ENCODE measurements around the gene PTPRG.

The PTPRG gene

GRCh38 chr3:61668317-61668864, 107.0 kb downstream of the PTPRG start:
- H3K27ac ChIP-seq (ENCODE audit: low read depth, low read length) = no peak overlapping the region
- H3K36me3 ChIP-seq (ENCODE audit: control insufficient read depth, insufficient read depth, low read length) = no peaks in the 10 kb centered on the region
- H3K27me3 ChIP-seq (ENCODE audit: control insufficient read depth, insufficient read depth, low read length) = no peaks in the 10 kb centered on the region
- H3K9ac ChIP-seq (ENCODE audit: low read length) = no peak overlapping the region
- H3K4me3 ChIP-seq (ENCODE audit: low read depth, low read length) = no peak overlapping the region
- H3K4me1 ChIP-seq (ENCODE audit: control insufficient read depth, insufficient read depth, low read length) = peaks cover 34% of the 10 kb centered on the region
- H3K9me3 ChIP-seq (ENCODE audit: control insufficient read depth, insufficient read depth, low read depth, low read length) = peaks cover 7% of the 10 kb centered on the region; the same call in 1 of the 2 replicates

- Histone ChIP-seq H3K4me1 (ENCODE audit: control insufficient read depth, insufficient read depth, low read length) (peaks cover 26% of the 10 kb centered on the region), H3K27me3 (ENCODE audit: control insufficient read depth, insufficient read depth, low read length) (no peaks in the 10 kb centered on the region)
These were observed 107.8 kb downstream of the PTPRG start for GRCh38 chr3:61669203-61669602.

GRCh38 chr3:61669668-61670299, 108.4 kb downstream of the PTPRG start:
- no peaks in the 10 kb centered on the region for H3K36me3 ChIP-seq (ENCODE audit: control insufficient read depth, insufficient read depth, low read length)
- H3K27ac ChIP-seq (ENCODE audit: low read depth, low read length) = no peak overlapping the region
- no peaks in the 10 kb centered on the region for H3K27me3 ChIP-seq (ENCODE audit: control insufficient read depth, insufficient read depth, low read length)
- peaks cover 7% of the 10 kb centered on the region; the same call in 1 of the 2 replicates for H3K9me3 ChIP-seq (ENCODE audit: control insufficient read depth, insufficient read depth, low read depth, low read length)
- no peak overlapping the region for H3K9ac ChIP-seq (ENCODE audit: low read length)
- peaks cover 23% of the 10 kb centered on the region for H3K4me1 ChIP-seq (ENCODE audit: control insufficient read depth, insufficient read depth, low read length)
- no peak overlapping the region for H3K4me3 ChIP-seq (ENCODE audit: low read depth, low read length)

More at GRCh38 chr3:61669203-61669602, 107.8 kb downstream of the PTPRG start:
- H3K36me3 ChIP-seq (ENCODE audit: control insufficient read depth, insufficient read depth, low read length) = no peaks in the 10 kb centered on the region
- H3K9me3 ChIP-seq (ENCODE audit: control insufficient read depth, insufficient read depth, low read depth, low read length) = peaks cover 7% of the 10 kb centered on the region; the same call in 1 of the 2 replicates
- H3K4me3 ChIP-seq (ENCODE audit: low read depth, low read length) = no peak overlapping the region
- H3K9ac ChIP-seq (ENCODE audit: low read length) = no peak overlapping the region
- no peak overlapping the region for H3K27ac ChIP-seq (ENCODE audit: low read depth, low read length)

- Histone ChIP-seq H3K27ac (ENCODE audit: low read depth, low read length) (no peak overlapping the region), H3K9ac (ENCODE audit: low read length) (no peak overlapping the region), H3K4me3 (ENCODE audit: low read depth, low read length) (no peak overlapping the region), H3K27me3 (ENCODE audit: control insufficient read depth, insufficient read depth, low read length) (no peaks in the 10 kb centered on the region), H3K9me3 (ENCODE audit: control insufficient read depth, insufficient read depth, low read depth, low read length) (peaks cover 7% of the 10 kb centered on the region; the same call in 1 of the 2 replicates), H3K36me3 (ENCODE audit: control insufficient read depth, insufficient read depth, low read length) (no peaks in the 10 kb centered on the region), H3K4me1 (ENCODE audit: control insufficient read depth, insufficient read depth, low read length) (peaks cover 28% of the 10 kb centered on the region)
These were observed 112.3 kb downstream of the PTPRG start for GRCh38 chr3:61673651-61674050.

GRCh38 chr3:61674596-61674995, 113.2 kb downstream of the PTPRG start:
- Histone ChIP-seq H3K4me3 (ENCODE audit: low read depth, low read length) (no peak overlapping the region), H3K9ac (ENCODE audit: low read length) (no peak overlapping the region)

GRCh38 chr3:61679026-61679425, 117.7 kb downstream of the PTPRG start:
- Histone ChIP-seq H3K9ac (ENCODE audit: low read length) (no peak overlapping the region), H3K4me1 (ENCODE audit: control insufficient read depth, insufficient read depth, low read length) (peaks cover 61% of the 10 kb centered on the region), H3K36me3 (ENCODE audit: control insufficient read depth, insufficient read depth, low read length) (no peaks in the 10 kb centered on the region), H3K9me3 (ENCODE audit: control insufficient read depth, insufficient read depth, low read depth, low read length) (no peaks in the 10 kb centered on the region), H3K4me3 (ENCODE audit: low read depth, low read length) (no peak overlapping the region), H3K27ac (ENCODE audit: low read depth, low read length) (no peak overlapping the region), H3K27me3 (ENCODE audit: control insufficient read depth, insufficient read depth, low read length) (no peaks in the 10 kb centered on the region)

More at GRCh38 chr3:61674596-61674995, 113.2 kb downstream of the PTPRG start:
- peak overlapping the region; percentile 27; the same call in 1 of the 2 replicates for H3K27ac ChIP-seq (ENCODE audit: low read depth, low read length)
- H3K36me3 ChIP-seq (ENCODE audit: control insufficient read depth, insufficient read depth, low read length) = no peaks in the 10 kb centered on the region
- peaks cover 7% of the 10 kb centered on the region; the same call in 1 of the 2 replicates for H3K9me3 ChIP-seq (ENCODE audit: control insufficient read depth, insufficient read depth, low read depth, low read length)
- H3K4me1 ChIP-seq (ENCODE audit: control insufficient read depth, insufficient read depth, low read length) = peaks cover 31% of the 10 kb centered on the region
- H3K27me3 ChIP-seq (ENCODE audit: control insufficient read depth, insufficient read depth, low read length) = no peaks in the 10 kb centered on the region

- H3K4me3 ChIP-seq (ENCODE audit: low read depth, low read length) = no peak overlapping the region
- no peaks in the 10 kb centered on the region for H3K9me3 ChIP-seq (ENCODE audit: control insufficient read depth, insufficient read depth, low read depth, low read length)
- no peak overlapping the region for H3K9ac ChIP-seq (ENCODE audit: low read length)
- H3K27ac ChIP-seq (ENCODE audit: low read depth, low read length) = no peak overlapping the region
- no peaks in the 10 kb centered on the region for H3K27me3 ChIP-seq (ENCODE audit: control insufficient read depth, insufficient read depth, low read length)
- peaks cover 77% of the 10 kb centered on the region for H3K4me1 ChIP-seq (ENCODE audit: control insufficient read depth, insufficient read depth, low read length)
- H3K36me3 ChIP-seq (ENCODE audit: control insufficient read depth, insufficient read depth, low read length) = no peaks in the 10 kb centered on the region
These were observed 119.2 kb downstream of the PTPRG start for GRCh38 chr3:61680617-61681016.

GRCh38 chr3:61681636-61682035, 120.3 kb downstream of the PTPRG start:
- no peak overlapping the region for H3K4me3 ChIP-seq (ENCODE audit: low read depth, low read length)
- no peak overlapping the region for H3K27ac ChIP-seq (ENCODE audit: low read depth, low read length)
- no peaks in the 10 kb centered on the region for H3K9me3 ChIP-seq (ENCODE audit: control insufficient read depth, insufficient read depth, low read depth, low read length)
- H3K9ac ChIP-seq (ENCODE audit: low read length) = no peak overlapping the region
- peaks cover 87% of the 10 kb centered on the region for H3K4me1 ChIP-seq (ENCODE audit: control insufficient read depth, insufficient read depth, low read length)
- no peaks in the 10 kb centered on the region for H3K36me3 ChIP-seq (ENCODE audit: control insufficient read depth, insufficient read depth, low read length)
- no peaks in the 10 kb centered on the region for H3K27me3 ChIP-seq (ENCODE audit: control insufficient read depth, insufficient read depth, low read length)

GRCh38 chr3:61682671-61683548, 121.5 kb downstream of the PTPRG start:
- no peaks in the 10 kb centered on the region for H3K36me3 ChIP-seq (ENCODE audit: control insufficient read depth, insufficient read depth, low read length)
- H3K9me3 ChIP-seq (ENCODE audit: control insufficient read depth, insufficient read depth, low read depth, low read length) = no peaks in the 10 kb centered on the region
- no peak overlapping the region for H3K4me3 ChIP-seq (ENCODE audit: low read depth, low read length)
- peak overlapping the region; percentile 1; the same call in 1 of the 2 replicates for H3K27ac ChIP-seq (ENCODE audit: low read depth, low read length)
- no peaks in the 10 kb centered on the region for H3K27me3 ChIP-seq (ENCODE audit: control insufficient read depth, insufficient read depth, low read length)
- peaks cover 93% of the 10 kb centered on the region for H3K4me1 ChIP-seq (ENCODE audit: control insufficient read depth, insufficient read depth, low read length)
- no peak overlapping the region for H3K9ac ChIP-seq (ENCODE audit: low read length)

GRCh38 chr3:61683549-61684236, 122.3 kb downstream of the PTPRG start:
- Histone ChIP-seq H3K36me3 (ENCODE audit: control insufficient read depth, insufficient read depth, low read length) (no peaks in the 10 kb centered on the region), H3K4me3 (ENCODE audit: low read depth, low read length) (no peak overlapping the region), H3K27ac (ENCODE audit: low read depth, low read length) (0 out of 2 replicates have a peak overlapping the region, but pooled peaks have one; percentile 22), H3K9me3 (ENCODE audit: control insufficient read depth, insufficient read depth, low read depth, low read length) (no peaks in the 10 kb centered on the region), H3K9ac (ENCODE audit: low read length) (no peak overlapping the region), H3K4me1 (ENCODE audit: control insufficient read depth, insufficient read depth, low read length) (peaks cover 91% of the 10 kb centered on the region), H3K27me3 (ENCODE audit: control insufficient read depth, insufficient read depth, low read length) (no peaks in the 10 kb centered on the region)

Measured in HUES6 (cell line).